CD8-positive, alpha-beta memory T cell (primary cell): ENCODE data around the gene TNFRSF1B. TPM values are rescaled to one million over a fixed set of nuclear protein-coding genes. Genes with fewer than 3 reads are reported as not detected.

Experiments used
- CTCF ChIA-PET: fragments of 350-600 bp; sonication (Branson Sonifier 250); formaldehyde crosslinking; loops from one replicate; lab custom pipeline; 2021; ENCODE audit warnings: antibody characterized with exemption; lab: Charles Lee
- POLR2A ChIA-PET: fragments of 350-600 bp; sonication (Branson Sonifier 250); formaldehyde crosslinking; loops from one replicate; lab custom pipeline; 2021; ENCODE audit warnings: antibody characterized with exemption; lab: Charles Lee
- DNase-seq, 5 donors: peaks; one replicate each; pipeline versions ENCODE4 v3.0.0 to v3.0.0-alpha.2; 2020 to 2022; ENCODE audit warnings: mixed read lengths in 1 of 5
- H3K27ac ChIP-seq: one replicate; pipeline ENCODE4 v1.7.0; 2013; ENCODE audit warnings: low read depth, mild to moderate bottlenecking, low read length, moderate library complexity
- H3K27me3 ChIP-seq: 2 replicates; pipeline ENCODE4 v1.7.0; 2013; ENCODE audit warnings: low read length, mild to moderate bottlenecking; ENCODE audit not compliant: insufficient read depth, poor library complexity, severe bottlenecking
- H3K36me3 ChIP-seq: 2 replicates; pipeline ENCODE4 v1.7.0; 2013; ENCODE audit warnings: mild to moderate bottlenecking, low read length, moderate library complexity; ENCODE audit not compliant: insufficient read depth
- H3K4me1 ChIP-seq: 2 replicates; pipeline ENCODE4 v1.7.0; 2013; ENCODE audit warnings: mild to moderate bottlenecking, low read length, moderate library complexity; ENCODE audit not compliant: insufficient read depth
- H3K4me3 ChIP-seq: 2 replicates; pipeline ENCODE4 v1.7.0; 2013; ENCODE audit warnings: mild to moderate bottlenecking, low read length
- H3K9me3 ChIP-seq: 2 replicates; pipeline ENCODE4 v1.7.0; 2013; ENCODE audit warnings: mild to moderate bottlenecking, low read length
- H3K27ac Mint-ChIP-seq, 8 donors: one replicate each; pipeline ENCODE4 v1.8.0; 2020 to 2021; ENCODE audit warnings: mixed read lengths in 8 of 8, mild to moderate bottlenecking in 6 of 8, inconsistent platforms in 3 of 8, moderate library complexity in 3 of 8
- H3K27me3 Mint-ChIP-seq, 2 donors: one replicate each; pipeline ENCODE4 v1.8.0; 2020 to 2021; ENCODE audit warnings: mixed read lengths in 2 of 2, mild to moderate bottlenecking in 1 of 2, moderate library complexity in 1 of 2
- H3K36me3 Mint-ChIP-seq, 3 donors: one replicate each; pipeline ENCODE4 v1.8.0; 2020 to 2021; ENCODE audit warnings: mixed read lengths in 3 of 3, inconsistent platforms in 1 of 3, mild to moderate bottlenecking in 1 of 3
- H3K4me1 Mint-ChIP-seq, 3 donors: one replicate each; pipeline ENCODE4 v1.8.0; 2020 to 2021; ENCODE audit warnings: mixed read lengths in 3 of 3, inconsistent platforms in 1 of 3, mild to moderate bottlenecking in 1 of 3
- H3K4me3 Mint-ChIP-seq, 7 donors: one replicate each; pipeline ENCODE4 v1.8.0; 2020 to 2021; ENCODE audit warnings: mixed read lengths in 7 of 7, mild to moderate bottlenecking in 6 of 7, moderate library complexity in 4 of 7, inconsistent platforms in 2 of 7
- H3K9me3 Mint-ChIP-seq, 5 donors: one replicate each; pipeline ENCODE4 v1.8.0; 2020 to 2022; ENCODE audit warnings: mixed read lengths in 5 of 5, mild to moderate bottlenecking in 3 of 5, moderate library complexity in 2 of 5, inconsistent platforms in 1 of 5
- polyA plus RNA-seq: library from polyadenylated mRNA; unstranded; fragments of 300-500 nt; fragmentation: Illumina TruSeq; gene quantifications from one replicate; pipeline ENCODE4 v1.2.3, GENCODE V29; 2021
- total RNA-seq, 2 experiments: library from RNA; stranded (reverse); gene quantifications; one replicate each; pipeline ENCODE4 v1.2.3, GENCODE V29; 2021

TNFRSF1B gene
- total and polyA plus RNA-seq, 3 experiments from 2014 or later, result 164 to 174 (median 169) TPM

DNA sequence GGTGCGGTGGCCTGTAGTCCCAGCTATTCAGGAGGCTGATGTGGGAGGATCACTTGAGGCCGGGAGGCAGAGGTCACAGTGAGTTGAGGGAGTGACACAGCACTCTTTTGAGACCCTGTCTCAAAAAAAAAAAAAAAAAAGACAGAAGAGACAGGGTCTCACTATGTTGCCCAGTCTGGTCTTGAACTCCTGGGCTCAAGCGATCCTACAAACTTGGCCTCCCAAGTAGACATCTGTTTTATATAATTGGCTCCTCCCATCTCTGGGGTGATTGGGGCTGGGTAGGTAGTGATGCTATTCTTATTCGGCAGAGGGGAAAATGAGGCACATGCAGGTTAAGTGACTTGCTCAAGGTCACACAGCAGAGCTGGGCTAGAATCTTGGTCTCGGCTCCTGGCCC is 39.4 kb downstream of the TNFRSF1B start:
- peaks cover 12% of the 10 kb centered on the region for H3K36me3 ChIP-seq
- POLR2A ChIA-PET, result no interaction called here

DNA sequence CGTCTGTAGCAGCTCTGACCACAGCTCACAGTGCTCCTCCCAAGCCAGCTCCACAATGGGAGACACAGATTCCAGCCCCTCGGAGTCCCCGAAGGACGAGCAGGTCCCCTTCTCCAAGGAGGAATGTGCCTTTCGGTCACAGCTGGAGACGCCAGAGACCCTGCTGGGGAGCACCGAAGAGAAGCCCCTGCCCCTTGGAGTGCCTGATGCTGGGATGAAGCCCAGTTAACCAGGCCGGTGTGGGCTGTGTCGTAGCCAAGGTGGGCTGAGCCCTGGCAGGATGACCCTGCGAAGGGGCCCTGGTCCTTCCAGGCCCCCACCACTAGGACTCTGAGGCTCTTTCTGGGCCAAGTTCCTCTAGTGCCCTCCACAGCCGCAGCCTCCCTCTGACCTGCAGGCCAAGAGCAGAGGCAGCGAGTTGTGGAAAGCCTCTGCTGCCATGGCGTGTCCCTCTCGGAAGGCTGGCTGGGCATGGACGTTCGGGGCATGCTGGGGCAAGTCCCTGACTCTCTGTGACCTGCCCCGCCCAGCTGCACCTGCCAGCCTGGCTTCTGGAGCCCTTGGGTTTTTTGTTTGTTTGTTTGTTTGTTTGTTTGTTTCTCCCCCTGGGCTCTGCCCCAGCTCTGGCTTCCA is 40.1 kb downstream of the TNFRSF1B start:
- Mint-ChIP-seq H3K4me3 (peak overlapping the region in 1 of 7 donors; percentile 9), H3K9me3 (no peaks in the 10 kb centered on the region), H3K27me3 (no peaks in the 10 kb centered on the region), H3K4me1 (peaks cover 69 to 80% (median 77%) of the 10 kb centered on the region in 3 donors), H3K36me3 (peaks cover 0 to 64% (median 2%) of the 10 kb centered on the region in 3 donors), H3K27ac (peak overlapping the region in 4 of 8 donors; percentile 30 to 91 (median 82))
- DNase-seq, result no peak
- CTCF ChIA-PET, result interaction anchor here (1.3 to 16.9 kb wide), 2 partner anchors 41 to 86 kb away, joined by 3 to 348 read pairs; no protein-coding TSS in a partner anchor
- POLR2A ChIA-PET, result interaction anchor here (0.5 kb wide), 1 partner anchor 73 kb away, joined by 5 read pairs; no protein-coding TSS in a partner anchor
- H3K36me3 ChIP-seq, result peaks cover 12% of the 10 kb centered on the region
- no peak overlapping the region for H3K4me3 ChIP-seq
- no peak overlapping the region for H3K27ac ChIP-seq
- H3K4me1 ChIP-seq, result peaks cover 66% of the 10 kb centered on the region
- no peaks in the 10 kb centered on the region for H3K27me3 ChIP-seq
- no peaks in the 10 kb centered on the region for H3K9me3 ChIP-seq

More for the DNA sequence above, 39.4 kb downstream of the TNFRSF1B start:
- H3K4me1 Mint-ChIP-seq, result peaks cover 72 to 82% (median 79%) of the 10 kb centered on the region in 3 donors
- H3K27ac Mint-ChIP-seq, result peak overlapping the region; percentile 30 to 91 (median 82)
- Histone ChIP-seq H3K27me3 (no peaks in the 10 kb centered on the region), H3K4me1 (peaks cover 70% of the 10 kb centered on the region), H3K4me3 (no peak overlapping the region), H3K27ac (no peak overlapping the region), H3K9me3 (no peaks in the 10 kb centered on the region)
- H3K9me3 Mint-ChIP-seq, result no peaks in the 10 kb centered on the region
- H3K4me3 Mint-ChIP-seq, result no peak overlapping the region
- CTCF ChIA-PET, result interaction anchor here (1.3 to 16.9 kb wide), 2 partner anchors 40 to 85 kb away, joined by 3 to 348 read pairs; no protein-coding TSS in a partner anchor
- DNase-seq, result no peak
- peaks cover 0 to 70% (median 3%) of the 10 kb centered on the region in 3 donors for H3K36me3 Mint-ChIP-seq
- H3K27me3 Mint-ChIP-seq, result no peaks in the 10 kb centered on the region

DNA sequence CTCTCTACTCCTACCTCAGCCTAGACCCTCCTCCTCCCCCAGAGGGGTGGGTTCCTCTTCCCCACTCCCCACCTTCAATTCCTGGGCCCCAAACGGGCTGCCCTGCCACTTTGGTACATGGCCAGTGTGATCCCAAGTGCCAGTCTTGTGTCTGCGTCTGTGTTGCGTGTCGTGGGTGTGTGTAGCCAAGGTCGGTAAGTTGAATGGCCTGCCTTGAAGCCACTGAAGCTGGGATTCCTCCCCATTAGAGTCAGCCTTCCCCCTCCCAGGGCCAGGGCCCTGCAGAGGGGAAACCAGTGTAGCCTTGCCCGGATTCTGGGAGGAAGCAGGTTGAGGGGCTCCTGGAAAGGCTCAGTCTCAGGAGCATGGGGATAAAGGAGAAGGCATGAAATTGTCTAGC is 41.5 kb downstream of the TNFRSF1B start:
- H3K4me3 ChIP-seq, result no peak overlapping the region
- ChIA-PET POLR2A (interaction anchor here (0.6 to 1.1 kb wide), 3 partner anchors 30 to 142 kb away, joined by 3 to 5 read pairs (median 4); no protein-coding TSS in a partner anchor), CTCF (interaction anchor here (0.7 to 16.9 kb wide), 11 partner anchors 8 to 98 kb away, joined by 3 to 348 read pairs (median 5); no protein-coding TSS in a partner anchor)
- H3K27ac ChIP-seq, result no peak overlapping the region
- Mint-ChIP-seq H3K36me3 (peaks cover 0 to 51% (median 2%) of the 10 kb centered on the region in 3 donors), H3K4me3 (peak overlapping the region in 1 of 7 donors; percentile 52), H3K4me1 (peaks cover 60 to 74% (median 71%) of the 10 kb centered on the region in 3 donors), H3K9me3 (no peaks in the 10 kb centered on the region), H3K27ac (peak overlapping the region; percentile 83 to 98 (median 87)), H3K27me3 (no peaks in the 10 kb centered on the region)
- peaks cover 53% of the 10 kb centered on the region for H3K4me1 ChIP-seq
- no peak for DNase-seq
- H3K9me3 ChIP-seq, result no peaks in the 10 kb centered on the region
- H3K36me3 ChIP-seq, result peaks cover 2% of the 10 kb centered on the region
- H3K27me3 ChIP-seq, result no peaks in the 10 kb centered on the region

GRCh38 chr1:12208764-12209494 is 42.1 kb downstream of the TNFRSF1B start:
- Histone ChIP-seq H3K36me3 (no peaks in the 10 kb centered on the region), H3K27me3 (no peaks in the 10 kb centered on the region), H3K27ac (no peak overlapping the region), H3K4me1 (peaks cover 46% of the 10 kb centered on the region), H3K9me3 (no peaks in the 10 kb centered on the region), H3K4me3 (no peak overlapping the region)
- ChIA-PET CTCF (interaction anchor here (0.6 to 16.9 kb wide), 20 partner anchors 9 to 98 kb away, joined by 3 to 348 read pairs (median 4); no protein-coding TSS in a partner anchor), POLR2A (interaction anchor here (0.6 to 1.1 kb wide), 3 partner anchors 8 to 84 kb away, joined by 3 to 5 read pairs (median 5); no protein-coding TSS in a partner anchor)
- Mint-ChIP-seq H3K4me1 (peaks cover 53 to 67% (median 64%) of the 10 kb centered on the region in 3 donors), H3K36me3 (peaks cover 0 to 46% (median 2%) of the 10 kb centered on the region in 3 donors), H3K27ac (peak overlapping the region; percentile 83 to 98 (median 87)), H3K9me3 (no peaks in the 10 kb centered on the region), H3K4me3 (peak overlapping the region in 5 of 7 donors; percentile 19 to 70 (median 34)), H3K27me3 (no peaks in the 10 kb centered on the region)
- DNase-seq, result peak; percentile 72 to 87 (median 80)

DNA sequence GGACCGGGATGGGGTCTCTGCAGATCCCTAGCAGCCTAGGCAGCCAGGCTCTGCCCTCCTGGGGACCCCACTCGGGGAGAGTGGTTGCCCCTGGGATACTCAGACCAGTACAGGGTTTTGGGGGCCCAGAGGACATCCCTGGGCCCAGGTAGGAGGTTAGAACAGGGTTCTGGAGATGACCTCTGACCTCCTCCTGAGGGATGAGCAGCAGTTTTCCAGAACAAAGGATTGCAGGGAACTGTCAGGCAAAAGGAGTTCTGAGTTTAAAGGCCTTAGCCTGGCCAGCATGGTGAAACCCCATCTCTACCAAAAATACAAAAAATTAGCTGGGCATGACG is 42.7 kb downstream of the TNFRSF1B start:
- H3K27ac ChIP-seq, result no peak overlapping the region
- POLR2A ChIA-PET, result interaction anchor here (0.6 to 1.1 kb wide), 3 partner anchors 8 to 85 kb away, joined by 5 to 6 read pairs (median 5); no protein-coding TSS in a partner anchor

GRCh38 chr1:12215118-12215961 is 48.5 kb downstream of the TNFRSF1B start:
- peaks cover 11% of the 10 kb centered on the region for H3K4me1 ChIP-seq
- H3K36me3 ChIP-seq, result no peaks in the 10 kb centered on the region
- peak overlapping the region in 1 of 8 donors; percentile 43 for H3K27ac Mint-ChIP-seq
- H3K27me3 ChIP-seq, result no peaks in the 10 kb centered on the region
- H3K36me3 Mint-ChIP-seq, result no peaks in the 10 kb centered on the region
- ChIA-PET POLR2A (no interaction called here), CTCF (interaction anchor here (1.0 to 2.7 kb wide), 2 partner anchors 14 to 91 kb away, joined by 3 to 16 read pairs; no protein-coding TSS in a partner anchor)
- peaks cover 16 to 24% (median 20%) of the 10 kb centered on the region in 3 donors for H3K4me1 Mint-ChIP-seq
- H3K27me3 Mint-ChIP-seq, result peaks cover 0 to 3% of the 10 kb centered on the region in 2 donors
- H3K4me3 Mint-ChIP-seq, result no peak overlapping the region
- no peaks in the 10 kb centered on the region for H3K9me3 Mint-ChIP-seq
- H3K9me3 ChIP-seq, result no peaks in the 10 kb centered on the region
- no peak overlapping the region for H3K4me3 ChIP-seq
- DNase-seq, result no peak
- no peak overlapping the region for H3K27ac ChIP-seq

More for the DNA sequence above, 42.7 kb downstream of the TNFRSF1B start:
- Mint-ChIP-seq H3K4me3 (peak overlapping the region in 2 of 7 donors; percentile 3 to 14), H3K36me3 (peaks cover 0 to 41% (median 2%) of the 10 kb centered on the region in 3 donors), H3K4me1 (peaks cover 48 to 62% (median 59%) of the 10 kb centered on the region in 3 donors), H3K9me3 (no peaks in the 10 kb centered on the region), H3K27me3 (no peaks in the 10 kb centered on the region), H3K27ac (peak overlapping the region in 6 of 8 donors; percentile 83 to 98 (median 90))
- Histone ChIP-seq H3K27me3 (no peaks in the 10 kb centered on the region), H3K4me3 (no peak overlapping the region), H3K4me1 (peaks cover 41% of the 10 kb centered on the region), H3K9me3 (no peaks in the 10 kb centered on the region), H3K36me3 (no peaks in the 10 kb centered on the region)
- DNase-seq, result no peak
- CTCF ChIA-PET, result interaction anchor here (0.6 to 16.9 kb wide), 14 partner anchors 9 to 99 kb away, joined by 3 to 348 read pairs (median 4); no protein-coding TSS in a partner anchor

GRCh38 chr1:12219800-12220199 is 53.0 kb downstream of the TNFRSF1B start:
- no peak overlapping the region for H3K27ac Mint-ChIP-seq
- H3K36me3 ChIP-seq, result no peaks in the 10 kb centered on the region
- ChIA-PET CTCF (interaction anchor here (0.9 to 1.2 kb wide), 2 partner anchors 95 to 101 kb away, joined by 3 read pairs; no protein-coding TSS in a partner anchor), POLR2A (interaction anchor here (1.0 kb wide), 1 partner anchor 9 kb away, joined by 3 read pairs; no protein-coding TSS in a partner anchor)
- H3K4me1 Mint-ChIP-seq, result peaks cover 0 to 4% (median 0%) of the 10 kb centered on the region in 3 donors
- no peak overlapping the region for H3K4me3 ChIP-seq
- H3K27ac ChIP-seq, result peak overlapping the region; percentile 59
- no peaks in the 10 kb centered on the region for H3K27me3 ChIP-seq
- H3K27me3 Mint-ChIP-seq, result peaks cover 2 to 8% of the 10 kb centered on the region in 2 donors
- peaks cover 0 to 5% (median 1%) of the 10 kb centered on the region in 3 donors for H3K36me3 Mint-ChIP-seq
- no peaks in the 10 kb centered on the region for H3K4me1 ChIP-seq
- no peak for DNase-seq
- no peaks in the 10 kb centered on the region for H3K9me3 Mint-ChIP-seq
- H3K9me3 ChIP-seq, result no peaks in the 10 kb centered on the region
- no peak overlapping the region for H3K4me3 Mint-ChIP-seq
